Measurements from ENCODE around the gene TDRD3.

DNA sequence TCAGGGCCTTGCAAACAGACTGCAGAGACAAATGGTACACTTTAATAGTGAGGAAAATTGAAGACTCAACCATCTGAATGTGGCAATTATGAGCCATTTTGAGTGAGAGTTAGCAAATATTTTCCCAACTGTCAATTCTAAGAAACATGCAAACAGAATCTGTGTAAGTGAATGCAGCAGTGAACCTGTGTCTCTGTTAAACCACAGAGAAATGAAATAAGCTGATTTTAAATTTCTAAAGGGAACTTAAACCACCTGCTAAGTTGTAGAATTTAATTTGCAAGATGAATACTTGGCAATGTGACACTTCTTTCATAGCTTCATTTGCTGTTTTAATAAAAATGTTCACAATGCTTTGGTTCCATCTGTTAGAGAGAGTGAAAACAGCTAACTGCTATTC lies 42.0 kb upstream of the TDRD3 start:
- no peak for TF ChIP-seq EZH2 (IDR thresholded peaks at IDR 0.05)
- TF ChIP-seq, protein P1, sequence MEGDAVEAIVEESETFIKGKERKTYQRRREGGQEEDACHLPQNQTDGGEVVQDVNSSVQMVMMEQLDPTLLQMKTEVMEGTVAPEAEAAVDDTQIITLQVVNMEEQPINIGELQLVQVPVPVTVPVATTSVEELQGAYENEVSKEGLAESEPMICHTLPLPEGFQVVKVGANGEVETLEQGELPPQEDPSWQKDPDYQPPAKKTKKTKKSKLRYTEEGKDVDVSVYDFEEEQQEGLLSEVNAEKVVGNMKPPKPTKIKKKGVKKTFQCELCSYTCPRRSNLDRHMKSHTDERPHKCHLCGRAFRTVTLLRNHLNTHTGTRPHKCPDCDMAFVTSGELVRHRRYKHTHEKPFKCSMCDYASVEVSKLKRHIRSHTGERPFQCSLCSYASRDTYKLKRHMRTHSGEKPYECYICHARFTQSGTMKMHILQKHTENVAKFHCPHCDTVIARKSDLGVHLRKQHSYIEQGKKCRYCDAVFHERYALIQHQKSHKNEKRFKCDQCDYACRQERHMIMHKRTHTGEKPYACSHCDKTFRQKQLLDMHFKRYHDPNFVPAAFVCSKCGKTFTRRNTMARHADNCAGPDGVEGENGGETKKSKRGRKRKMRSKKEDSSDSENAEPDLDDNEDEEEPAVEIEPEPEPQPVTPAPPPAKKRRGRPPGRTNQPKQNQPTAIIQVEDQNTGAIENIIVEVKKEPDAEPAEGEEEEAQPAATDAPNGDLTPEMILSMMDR (IDR thresholded peaks at IDR 0.05): no peak

All from neural progenitor cell (in vitro differentiated cells).